Upper lobe of left lung (tissue), 6 donors: ENCODE data around the gene DST. TPM values are rescaled to one million over a fixed set of nuclear protein-coding genes. Genes with fewer than 3 reads are reported as not detected.
A peak's percentile ranks its signal among the peaks of the same experiment; 100 is the strongest.

Source experiments
- ATAC-seq, 2 donors: fragments of 200-7000 bp; cut with Tn5 transposase; one replicate each; pipeline ENCODE4 v1.9.1; 2022; ENCODE audit warnings: mild to moderate bottlenecking in 2 of 2, moderate library complexity in 2 of 2; ENCODE audit not compliant: low FRiP score in 2 of 2
- DNase-seq, 2 donors: peaks; one replicate each; pipeline ENCODE4 v3.0.0-alpha.2; 2019 to 2020
- H3K27ac ChIP-seq, 4 donors: fragments of 200-600 bp; sonication (generic); one replicate each; pipeline ENCODE4 v1.5.1; 2016 to 2019
- H3K27me3 ChIP-seq, 4 donors: fragments of 200-600 bp; sonication (generic); one replicate each; pipeline ENCODE4 v1.5.1; 2017 to 2019
- H3K36me3 ChIP-seq, 4 donors: fragments of 200-600 bp; sonication (generic); one replicate each; pipeline ENCODE4 v1.5.1; 2016 to 2019
- H3K4me1 ChIP-seq, 4 donors: fragments of 200-600 bp; sonication (generic); one replicate each; pipeline ENCODE4 v1.5.1; 2018 to 2019
- H3K4me3 ChIP-seq, 4 donors: fragments of 200-600 bp; sonication (generic); one replicate each; pipeline ENCODE4 v1.5.1; 2017 to 2019; ENCODE audit warnings: mild to moderate bottlenecking in 2 of 4, moderate library complexity in 1 of 4
- H3K9me3 ChIP-seq, 4 donors: fragments of 200-600 bp; sonication (generic); one replicate each; pipeline ENCODE4 v1.5.1; 2018 to 2019
- EP300 ChIP-seq, 4 donors: sonication (generic); formaldehyde crosslinking; IDR thresholded peaks; one replicate each; pipeline ENCODE4 v1.5.1; 2017; ENCODE audit warnings: antibody characterized with exemption in 4 of 4, control low read depth in 2 of 4
- POLR2A ChIP-seq, 4 donors: fragments of 450-650 bp; IDR thresholded peaks; one replicate each; pipeline ENCODE4 v1.5.1; 2016 to 2017; ENCODE audit warnings: antibody characterized with exemption in 4 of 4, mild to moderate bottlenecking in 2 of 4
- POLR2AphosphoS5 ChIP-seq, 2 donors: sonication (generic); formaldehyde crosslinking; IDR thresholded peaks; one replicate each; pipeline ENCODE4 v1.5.1; 2017; ENCODE audit warnings: antibody characterized with exemption in 2 of 2
- WGBS, 2 donors: methylation state at CpG; one replicate each; pipeline ENCODE4 v1.1.5; 2017 to 2018; 5-methylcytosine and 5-hydroxymethylcytosine counted together
- total RNA-seq, 6 donors: library from RNA; depleted of rRNA in 4 of 6; stranded (reverse); fragments of >200 nt in 4 of 6; gene quantifications; one replicate each; pipeline versions ENCODE4 v1.1.0 to v1.2.1, GENCODE V29; 2016 to 2021
- TF ChIP-seq, protein P1 (sequence below), 6 experiments: fragments of 450-650 bp in 4 of 6; fragments of 200-600 bp in 2 of 6; sonication (generic) in 2 of 6; IDR thresholded peaks; one replicate each; pipeline ENCODE4 v1.5.1; 2016 to 2019; ENCODE audit warnings: antibody characterized with exemption in 6 of 6
- donor health status: DM: no; HTN: no; CAD: no; lungs with moderate emphysema.
- donor health status: DM: no; HTN: yes; CAD: no; lungs with severe emphysema.

Gene DST
- total RNA-seq, 6 donors from 2014 or later = 241 to 477 (median 341) TPM

GRCh38 chr6:56532766-56533551 lies 109.7 kb downstream of the DST start:
- TF ChIP-seq, protein P1, sequence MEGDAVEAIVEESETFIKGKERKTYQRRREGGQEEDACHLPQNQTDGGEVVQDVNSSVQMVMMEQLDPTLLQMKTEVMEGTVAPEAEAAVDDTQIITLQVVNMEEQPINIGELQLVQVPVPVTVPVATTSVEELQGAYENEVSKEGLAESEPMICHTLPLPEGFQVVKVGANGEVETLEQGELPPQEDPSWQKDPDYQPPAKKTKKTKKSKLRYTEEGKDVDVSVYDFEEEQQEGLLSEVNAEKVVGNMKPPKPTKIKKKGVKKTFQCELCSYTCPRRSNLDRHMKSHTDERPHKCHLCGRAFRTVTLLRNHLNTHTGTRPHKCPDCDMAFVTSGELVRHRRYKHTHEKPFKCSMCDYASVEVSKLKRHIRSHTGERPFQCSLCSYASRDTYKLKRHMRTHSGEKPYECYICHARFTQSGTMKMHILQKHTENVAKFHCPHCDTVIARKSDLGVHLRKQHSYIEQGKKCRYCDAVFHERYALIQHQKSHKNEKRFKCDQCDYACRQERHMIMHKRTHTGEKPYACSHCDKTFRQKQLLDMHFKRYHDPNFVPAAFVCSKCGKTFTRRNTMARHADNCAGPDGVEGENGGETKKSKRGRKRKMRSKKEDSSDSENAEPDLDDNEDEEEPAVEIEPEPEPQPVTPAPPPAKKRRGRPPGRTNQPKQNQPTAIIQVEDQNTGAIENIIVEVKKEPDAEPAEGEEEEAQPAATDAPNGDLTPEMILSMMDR (IDR thresholded peaks at IDR 0.05) = no peak
- no peak for TF ChIP-seq POLR2AphosphoS5 (IDR thresholded peaks at IDR 0.05)
- no peak for TF ChIP-seq POLR2A (IDR thresholded peaks at IDR 0.05)
- TF ChIP-seq EP300 (IDR thresholded peaks at IDR 0.05) = no peak
- no peaks in the 10 kb centered on the region for H3K9me3 ChIP-seq
- peak overlapping the region in 2 of 4 donors; percentile 11 to 14 for H3K27ac ChIP-seq
- no peak for ATAC-seq
- no peak for DNase-seq
- 70 to 79% methylated on average over 5 of the region's 5 CpGs for WGBS, 2 donors
- no peak overlapping the region for H3K4me3 ChIP-seq
- H3K27me3 ChIP-seq = no peaks in the 10 kb centered on the region
- peaks cover 0 to 67% (median 6%) of the 10 kb centered on the region in 4 donors for H3K36me3 ChIP-seq
- peaks cover 3 to 20% (median 5%) of the 10 kb centered on the region in 4 donors for H3K4me1 ChIP-seq

GRCh38 chr6:56531839-56532595 lies 110.7 kb downstream of the DST start:
- peak overlapping the region in 3 of 4 donors; percentile 21 to 56 (median 27) for H3K27ac ChIP-seq
- H3K27me3 ChIP-seq = no peaks in the 10 kb centered on the region
- WGBS, 2 donors = 83 to 85% methylated on average over 5 of the region's 5 CpGs
- H3K4me3 ChIP-seq = no peak overlapping the region
- H3K9me3 ChIP-seq = no peaks in the 10 kb centered on the region
- peaks cover 3 to 21% (median 5%) of the 10 kb centered on the region in 4 donors for H3K4me1 ChIP-seq
- peaks cover 0 to 74% (median 6%) of the 10 kb centered on the region in 4 donors for H3K36me3 ChIP-seq
- no peak for DNase-seq
- no peak for ATAC-seq
- no peak for TF ChIP-seq POLR2AphosphoS5 (IDR thresholded peaks at IDR 0.05)
- TF ChIP-seq EP300 (IDR thresholded peaks at IDR 0.05) = no peak
- TF ChIP-seq, protein P1 (IDR thresholded peaks at IDR 0.05) = no peak
- no peak for TF ChIP-seq POLR2A (IDR thresholded peaks at IDR 0.05)

- H3K4me1 ChIP-seq = peaks cover 0 to 32% (median 10%) of the 10 kb centered on the region in 4 donors
- H3K27ac ChIP-seq = peak overlapping the region in 1 of 4 donors; percentile 16
- TF ChIP-seq POLR2A (IDR thresholded peaks at IDR 0.05) = no peak
- TF ChIP-seq POLR2AphosphoS5 (IDR thresholded peaks at IDR 0.05) = no peak
- TF ChIP-seq, protein P1 (IDR thresholded peaks at IDR 0.05) = no peak
- no peak for TF ChIP-seq EP300 (IDR thresholded peaks at IDR 0.05)
- no peaks in the 10 kb centered on the region for H3K9me3 ChIP-seq
- no peak for DNase-seq
- H3K36me3 ChIP-seq = peaks cover 0 to 65% (median 7%) of the 10 kb centered on the region in 4 donors
- 80 to 82% methylated on average over 4 of the region's 4 CpGs for WGBS, 2 donors
- H3K27me3 ChIP-seq = no peaks in the 10 kb centered on the region
- H3K4me3 ChIP-seq = no peak overlapping the region
- ATAC-seq = no peak
These were observed 113.0 kb downstream of the DST start for GRCh38 chr6:56529594-56530191.

- no peak overlapping the region for H3K4me3 ChIP-seq
- H3K27ac ChIP-seq = peak overlapping the region in 2 of 4 donors; percentile 5 to 64
- no peaks in the 10 kb centered on the region for H3K9me3 ChIP-seq
- no peak for TF ChIP-seq EP300 (IDR thresholded peaks at IDR 0.05)
- TF ChIP-seq, protein P1 (IDR thresholded peaks at IDR 0.05) = no peak
- no peak for TF ChIP-seq POLR2A (IDR thresholded peaks at IDR 0.05)
- TF ChIP-seq POLR2AphosphoS5 (IDR thresholded peaks at IDR 0.05) = no peak
- H3K36me3 ChIP-seq = peaks cover 0 to 58% (median 7%) of the 10 kb centered on the region in 4 donors
- DNase-seq (no peak), ATAC-seq (peak in 1 of 2 donors; percentile 66)
- H3K4me1 ChIP-seq = peaks cover 0 to 25% (median 10%) of the 10 kb centered on the region in 4 donors
- 89 to 94% methylated on average over 3 of the region's 3 CpGs for WGBS, 2 donors
- H3K27me3 ChIP-seq = no peaks in the 10 kb centered on the region
These were observed 114.3 kb downstream of the DST start for GRCh38 chr6:56528412-56528841.
